HEK293 (cell line): ENCODE data around the gene SOX30.

Experiments used
- CTCF ChIA-PET: fragments of 350-600 bp; formaldehyde crosslinking; extraction: SDS; loops from one replicate; lab custom pipeline; 2021; ENCODE audit warnings: antibody characterized with exemption; lab: Yijun Ruan, JAX
- POLR2A ChIA-PET: fragments of 300-600 bp; formaldehyde crosslinking; extraction: SDS; loops from one replicate; lab custom pipeline; 2020; ENCODE audit warnings: antibody characterized with exemption, inconsistent platforms; lab: Yijun Ruan, JAX
- H3K27ac ChIP-seq: fragments of 200-500 bp; sonication (Bioruptor generic); 2 replicates; pipeline ENCODE4 v1.5.1; 2014; ENCODE audit warnings: low read depth, low read length, control low read depth, inconsistent platforms; ENCODE audit errors: extremely low read depth
- H3K36me3 ChIP-seq, 2 experiments: fragments of 200-500 bp in 1 of 2; sonication (Bioruptor generic) in 1 of 2; 1 replicate in 1 of 2; 2 replicates in 1 of 2; pipeline ENCODE4 v1.5.1; 2014 to 2017; ENCODE audit warnings: inconsistent platforms in 2 of 2, low read length in 2 of 2; ENCODE audit not compliant: control insufficient read depth in 2 of 2, insufficient read depth in 1 of 2
- H3K4me1 ChIP-seq: fragments of 200-500 bp; sonication (Bioruptor generic); 2 replicates; pipeline ENCODE4 v1.5.1; 2014; ENCODE audit warnings: mild to moderate bottlenecking, low read length, inconsistent platforms; ENCODE audit not compliant: control insufficient read depth, insufficient read depth
- H3K4me3 ChIP-seq: 2 replicates; pipeline ENCODE4 v1.5.1; 2011; ENCODE audit warnings: low read depth, mild to moderate bottlenecking, control low read depth, low read length, moderate library complexity
- H3K9me3 ChIP-seq: fragments of 200-500 bp; sonication (Bioruptor generic); 2 replicates; pipeline ENCODE4 v1.5.1; 2014; ENCODE audit warnings: low read depth, low read length, inconsistent platforms; ENCODE audit not compliant: control insufficient read depth, insufficient read depth
- HOXA7 ChIP-seq: sonication (generic); formaldehyde crosslinking; IDR thresholded peaks from 2 replicates; pipeline ENCODE4 v1.8.1; 2022; ENCODE audit warnings: missing genetic modification reagents, borderline replicate concordance
- MEIS1 ChIP-seq: sonication (generic); formaldehyde crosslinking; IDR thresholded peaks from 2 replicates; pipeline ENCODE4 v1.8.1; 2022; ENCODE audit warnings: missing genetic modification reagents, mild to moderate bottlenecking, borderline replicate concordance
- OVOL3 ChIP-seq: fragments of 450-650 bp; formaldehyde crosslinking; IDR thresholded peaks from 2 replicates; pipeline ENCODE4 v1.5.1; 2016; ENCODE audit warnings: missing biosample characterization, missing genetic modification characterization
- RBAK ChIP-seq: fragments of 450-650 bp; formaldehyde crosslinking; IDR thresholded peaks from 2 replicates; pipeline ENCODE4 v1.5.1; 2016; ENCODE audit warnings: missing biosample characterization, missing genetic modification characterization
- SP2 ChIP-seq: fragments of 450-650 bp; formaldehyde crosslinking; IDR thresholded peaks from 2 replicates; pipeline ENCODE4 v1.5.1; 2016; ENCODE audit warnings: missing biosample characterization, missing genetic modification characterization
- TRIM28 ChIP-seq: IDR thresholded peaks from 2 replicates; pipeline ENCODE4 v1.6.1; 2011; ENCODE audit warnings: low read length, control low read depth, borderline replicate concordance
- ZBTB21 ChIP-seq: fragments of 450-650 bp; formaldehyde crosslinking; IDR thresholded peaks from 2 replicates; pipeline ENCODE4 v1.5.1; 2017; ENCODE audit warnings: missing biosample characterization, missing genetic modification characterization
- ZNF169 ChIP-seq: fragments of 450-650 bp; formaldehyde crosslinking; IDR thresholded peaks from 2 replicates; pipeline ENCODE4 v1.5.1; 2016; ENCODE audit warnings: missing biosample characterization, missing genetic modification characterization
- ZNF529 ChIP-seq: fragments of 450-650 bp; formaldehyde crosslinking; IDR thresholded peaks from 2 replicates; pipeline ENCODE4 v1.5.1; 2017; ENCODE audit warnings: missing genetic modification characterization, missing biosample characterization; ENCODE audit not compliant: insufficient replicate concordance
- ZNF561 ChIP-seq: fragments of 450-650 bp; IDR thresholded peaks from 2 replicates; pipeline ENCODE4 v1.5.1; 2018; ENCODE audit warnings: missing biosample characterization, missing genetic modification characterization, borderline replicate concordance
- ZNF571 ChIP-seq: fragments of 450-650 bp; formaldehyde crosslinking; IDR thresholded peaks from 2 replicates; pipeline ENCODE4 v1.5.0; 2017; ENCODE audit warnings: missing biosample characterization, missing genetic modification characterization
- ZNF596 ChIP-seq: fragments of 450-650 bp; IDR thresholded peaks from 2 replicates; pipeline ENCODE4 v1.5.0; 2018; ENCODE audit warnings: missing biosample characterization, mild to moderate bottlenecking, missing genetic modification characterization, moderate library complexity
- ZNF654 ChIP-seq: fragments of 450-650 bp; formaldehyde crosslinking; IDR thresholded peaks from 2 replicates; pipeline ENCODE4 v1.5.1; 2016; ENCODE audit warnings: low read depth, missing biosample characterization, missing genetic modification characterization
- ZNF707 ChIP-seq: fragments of 450-650 bp; formaldehyde crosslinking; IDR thresholded peaks from 2 replicates; pipeline ENCODE4 v1.5.1; 2016; ENCODE audit warnings: missing biosample characterization, missing genetic modification characterization
- ZSCAN16 ChIP-seq: fragments of 450-650 bp; formaldehyde crosslinking; IDR thresholded peaks from 2 replicates; pipeline ENCODE4 v1.5.1; 2016; ENCODE audit warnings: missing biosample characterization, missing genetic modification characterization
- ZXDB ChIP-seq: fragments of 450-650 bp; formaldehyde crosslinking; IDR thresholded peaks from 2 replicates; pipeline ENCODE4 v1.5.1; 2016; ENCODE audit warnings: missing biosample characterization, missing genetic modification characterization
- TF ChIP-seq, protein P1 (sequence below): fragments of 450-650 bp; formaldehyde crosslinking; IDR thresholded peaks from 2 replicates; pipeline ENCODE4 v1.5.1; 2016; ENCODE audit warnings: missing biosample characterization, missing genetic modification characterization
- TF ChIP-seq, protein P2 (sequence below): fragments of 450-650 bp; formaldehyde crosslinking; IDR thresholded peaks from 2 replicates; pipeline ENCODE4 v1.5.1; 2017; ENCODE audit warnings: missing biosample characterization, missing genetic modification characterization
- TF ChIP-seq, protein P3 (sequence below): fragments of 450-650 bp; formaldehyde crosslinking; IDR thresholded peaks from 2 replicates; pipeline ENCODE4 v1.5.1; 2016; ENCODE audit warnings: missing biosample characterization, missing genetic modification characterization
- TF ChIP-seq, protein P4 (sequence below): fragments of 450-650 bp; formaldehyde crosslinking; IDR thresholded peaks from 2 replicates; pipeline ENCODE4 v1.5.1; 2016; ENCODE audit warnings: missing biosample characterization, missing genetic modification characterization
- TF ChIP-seq, protein P5 (sequence below): fragments of 450-650 bp; formaldehyde crosslinking; IDR thresholded peaks from 2 replicates; pipeline ENCODE4 v1.5.1; 2016; ENCODE audit warnings: missing biosample characterization, missing genetic modification characterization, low read depth
- TF ChIP-seq, protein P6 (sequence below): fragments of 450-650 bp; formaldehyde crosslinking; IDR thresholded peaks from 2 replicates; pipeline ENCODE4 v1.5.1; 2016; ENCODE audit warnings: missing biosample characterization, missing genetic modification characterization

The SOX30 gene

DNA sequence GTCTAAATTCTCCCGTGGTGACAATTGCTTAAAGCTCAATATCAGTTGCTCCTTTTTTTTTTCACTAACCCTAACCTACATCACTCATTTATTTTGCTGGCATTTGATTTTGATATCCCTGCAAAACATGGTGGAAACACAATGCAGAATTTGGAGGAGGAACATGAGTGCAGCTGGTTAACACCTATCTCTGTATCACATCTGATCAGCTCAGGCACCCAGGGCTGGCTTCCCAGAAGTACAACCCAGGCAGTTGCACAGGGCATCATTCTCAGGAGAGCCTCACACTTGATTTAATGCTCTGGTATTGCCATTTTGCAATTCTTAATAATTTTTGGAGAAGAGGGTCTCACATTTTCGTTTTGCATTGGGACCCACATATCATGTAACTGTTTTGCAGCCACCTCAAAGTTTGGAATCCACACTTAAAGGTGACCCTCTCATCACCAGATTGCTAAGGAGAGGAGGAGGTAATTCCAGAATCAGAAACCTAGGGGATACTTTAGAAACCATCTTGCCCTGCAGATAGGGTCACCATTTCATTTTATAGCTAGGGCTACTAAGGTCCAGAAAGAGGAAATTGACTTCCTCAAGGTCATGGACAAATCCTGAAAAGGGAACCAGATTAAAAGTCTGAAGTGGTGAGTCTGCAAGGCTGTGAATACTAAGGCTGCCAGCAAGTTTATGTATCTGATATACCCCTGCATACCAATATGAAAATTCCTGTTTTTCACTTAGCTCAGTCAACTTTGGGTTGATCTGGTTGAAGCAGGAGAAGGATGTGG, 57.4 kb downstream of the SOX30 start (continued):
- TF ChIP-seq, protein P1, sequence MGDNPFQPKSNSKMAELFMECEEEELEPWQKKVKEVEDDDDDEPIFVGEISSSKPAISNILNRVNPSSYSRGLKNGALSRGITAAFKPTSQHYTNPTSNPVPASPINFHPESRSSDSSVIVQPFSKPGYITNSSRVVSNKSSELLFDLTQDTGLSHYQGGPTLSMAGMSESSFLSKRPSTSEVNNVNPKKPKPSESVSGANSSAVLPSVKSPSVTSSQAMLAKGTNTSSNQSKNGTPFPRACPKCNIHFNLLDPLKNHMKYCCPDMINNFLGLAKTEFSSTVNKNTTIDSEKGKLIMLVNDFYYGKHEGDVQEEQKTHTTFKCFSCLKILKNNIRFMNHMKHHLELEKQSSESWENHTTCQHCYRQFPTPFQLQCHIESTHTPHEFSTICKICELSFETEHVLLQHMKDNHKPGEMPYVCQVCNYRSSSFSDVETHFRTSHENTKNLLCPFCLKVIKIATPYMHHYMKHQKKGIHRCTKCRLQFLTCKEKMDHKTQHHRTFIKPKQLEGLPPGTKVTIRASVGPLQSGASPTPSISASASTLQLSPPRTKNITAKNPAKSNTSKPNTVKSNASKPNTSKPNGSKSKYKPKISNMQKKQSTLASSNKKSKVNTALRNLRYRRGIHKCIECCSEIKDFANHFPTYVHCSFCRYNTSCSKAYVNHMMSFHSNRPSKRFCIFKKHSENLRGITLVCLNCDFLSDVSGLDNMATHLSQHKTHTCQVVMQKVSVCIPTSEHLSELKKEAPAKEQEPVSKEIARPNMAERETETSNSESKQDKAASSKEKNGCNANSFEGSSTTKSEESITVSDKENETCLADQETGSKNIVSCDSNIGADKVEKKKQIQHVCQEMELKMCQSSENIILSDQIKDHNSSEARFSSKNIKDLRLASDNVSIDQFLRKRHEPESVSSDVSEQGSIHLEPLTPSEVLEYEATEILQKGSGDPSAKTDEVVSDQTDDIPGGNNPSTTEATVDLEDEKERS (tag by site-specific recombination): no peak
- TF ChIP-seq, protein P2, sequence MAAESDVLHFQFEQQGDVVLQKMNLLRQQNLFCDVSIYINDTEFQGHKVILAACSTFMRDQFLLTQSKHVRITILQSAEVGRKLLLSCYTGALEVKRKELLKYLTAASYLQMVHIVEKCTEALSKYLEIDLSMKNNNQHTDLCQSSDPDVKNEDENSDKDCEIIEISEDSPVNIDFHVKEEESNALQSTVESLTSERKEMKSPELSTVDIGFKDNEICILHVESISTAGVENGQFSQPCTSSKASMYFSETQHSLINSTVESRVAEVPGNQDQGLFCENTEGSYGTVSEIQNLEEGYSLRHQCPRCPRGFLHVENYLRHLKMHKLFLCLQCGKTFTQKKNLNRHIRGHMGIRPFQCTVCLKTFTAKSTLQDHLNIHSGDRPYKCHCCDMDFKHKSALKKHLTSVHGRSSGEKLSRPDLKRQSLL (tag by site-specific recombination): no peak
- TF ChIP-seq TRIM28 (no peak), ZNF571 (tag by site-specific recombination) (no peak), ZNF529 (tag by site-specific recombination) (no peak), HOXA7 (no peak)

DNA sequence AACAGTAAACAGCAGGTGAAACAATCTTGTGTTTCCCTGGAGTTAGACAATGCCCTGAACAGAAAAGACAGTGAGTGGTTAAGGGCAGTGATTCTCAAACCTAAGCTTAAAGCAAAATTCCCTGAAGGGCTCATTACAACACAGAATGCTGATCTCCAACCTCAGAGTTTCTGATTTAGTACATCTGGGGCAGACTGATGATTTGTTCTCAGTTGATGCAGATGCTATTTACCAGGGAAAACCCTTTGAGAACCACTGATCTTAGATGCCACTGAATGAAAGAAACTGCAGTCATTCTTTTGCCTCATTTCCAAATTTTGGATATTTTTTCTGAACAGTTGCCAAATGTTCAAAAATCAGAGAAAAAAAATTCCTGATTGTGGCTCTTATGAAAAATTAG, 58.0 kb downstream of the SOX30 start:
- H3K4me1 ChIP-seq: no peaks in the 10 kb centered on the region
- ChIA-PET POLR2A (no interaction called here), CTCF (interaction anchor here (0.6 kb wide), 1 partner anchor 122 kb away, joined by 3 read pairs; no protein-coding TSS in a partner anchor)
- H3K27ac ChIP-seq: no peak overlapping the region
- no peak for TF ChIP-seq OVOL3 (tag by site-specific recombination)
- TF ChIP-seq ZBTB21 (tag by site-specific recombination): no peak
- TF ChIP-seq ZNF707 (tag by site-specific recombination): no peak
- H3K36me3 ChIP-seq: no peaks in the 10 kb centered on the region
- no peaks in the 10 kb centered on the region for H3K9me3 ChIP-seq
- H3K4me3 ChIP-seq: no peak overlapping the region

DNA sequence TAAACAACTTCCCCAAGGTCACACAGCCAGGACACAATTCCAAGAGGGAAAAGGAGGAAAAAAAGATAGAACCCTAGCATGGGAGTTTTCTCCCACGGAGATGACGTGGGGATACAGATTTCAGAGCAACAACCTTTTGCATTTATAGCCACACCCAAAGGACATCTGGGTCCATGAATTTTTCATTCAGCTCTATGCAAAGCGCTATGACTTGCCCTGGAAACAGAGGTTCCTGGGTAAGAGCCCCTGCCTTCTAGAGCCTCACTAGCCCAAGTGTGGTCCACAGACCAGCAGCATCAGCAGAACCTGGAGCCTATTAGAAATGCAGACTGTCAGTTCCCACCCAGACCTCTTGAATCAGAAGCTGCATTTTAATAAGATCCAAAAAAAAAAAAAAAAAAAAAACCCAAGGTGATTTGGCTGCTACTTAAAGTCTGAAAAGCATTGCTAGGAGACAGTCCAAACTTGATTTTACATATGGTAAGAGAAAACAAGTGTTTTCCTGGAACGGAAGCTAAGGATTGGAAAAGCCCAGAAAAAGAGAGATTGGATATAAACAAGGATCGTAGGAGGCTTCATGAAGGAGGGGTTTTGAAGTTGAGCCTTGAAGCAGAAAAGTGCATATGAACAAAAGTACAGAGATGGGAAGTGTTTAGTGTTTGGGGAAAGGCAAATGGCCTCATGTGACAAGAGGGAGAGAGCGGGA, 59.0 kb downstream of the SOX30 start:
- no peaks in the 10 kb centered on the region for H3K9me3 ChIP-seq
- H3K27ac ChIP-seq: no peak overlapping the region
- no peaks in the 10 kb centered on the region for H3K36me3 ChIP-seq
- H3K4me3 ChIP-seq: no peak overlapping the region
- ChIA-PET POLR2A (interaction anchor here (0.6 kb wide), 1 partner anchor 16 kb away, joined by 3 read pairs; no protein-coding TSS in a partner anchor), CTCF (no interaction called here)
- H3K4me1 ChIP-seq: no peaks in the 10 kb centered on the region
- TF ChIP-seq ZNF596 (tag by site-specific recombination): no peak
- TF ChIP-seq, protein P3, sequence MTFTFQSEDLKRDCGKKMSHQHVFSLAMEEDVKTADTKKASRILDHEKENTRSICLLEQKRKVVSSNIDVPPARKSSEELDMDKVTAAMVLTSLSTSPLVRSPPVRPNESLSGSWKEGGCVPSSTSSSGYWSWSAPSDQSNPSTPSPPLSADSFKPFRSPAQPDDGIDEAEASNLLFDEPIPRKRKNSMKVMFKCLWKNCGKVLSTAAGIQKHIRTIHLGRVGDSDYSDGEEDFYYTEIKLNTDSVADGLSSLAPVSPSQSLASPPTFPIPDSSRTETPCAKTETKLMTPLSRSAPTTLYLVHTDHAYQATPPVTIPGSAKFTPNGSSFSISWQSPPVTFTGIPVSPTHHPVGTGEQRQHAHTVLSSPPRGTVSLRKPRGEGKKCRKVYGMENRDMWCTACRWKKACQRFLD (tag by site-specific recombination): no peak
- TF ChIP-seq ZSCAN16 (tag by site-specific recombination): no peak
- no peak for TF ChIP-seq MEIS1 (CRISPR knock-in tag)
- no peak for TF ChIP-seq ZNF654 (tag by site-specific recombination)
- TF ChIP-seq, protein P4, sequence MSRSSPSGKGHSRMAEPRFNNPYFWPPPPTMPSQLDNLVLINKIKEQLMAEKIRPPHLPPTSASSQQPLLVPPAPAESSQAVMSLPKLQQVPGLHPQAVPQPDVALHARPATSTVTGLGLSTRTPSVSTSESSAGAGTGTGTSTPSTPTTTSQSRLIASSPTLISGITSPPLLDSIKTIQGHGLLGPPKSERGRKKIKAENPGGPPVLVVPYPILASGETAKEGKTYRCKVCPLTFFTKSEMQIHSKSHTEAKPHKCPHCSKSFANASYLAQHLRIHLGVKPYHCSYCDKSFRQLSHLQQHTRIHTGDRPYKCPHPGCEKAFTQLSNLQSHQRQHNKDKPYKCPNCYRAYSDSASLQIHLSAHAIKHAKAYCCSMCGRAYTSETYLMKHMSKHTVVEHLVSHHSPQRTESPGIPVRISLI (tag by site-specific recombination): no peak
- no peak for TF ChIP-seq RBAK (tag by site-specific recombination)
- TF ChIP-seq, protein P5, sequence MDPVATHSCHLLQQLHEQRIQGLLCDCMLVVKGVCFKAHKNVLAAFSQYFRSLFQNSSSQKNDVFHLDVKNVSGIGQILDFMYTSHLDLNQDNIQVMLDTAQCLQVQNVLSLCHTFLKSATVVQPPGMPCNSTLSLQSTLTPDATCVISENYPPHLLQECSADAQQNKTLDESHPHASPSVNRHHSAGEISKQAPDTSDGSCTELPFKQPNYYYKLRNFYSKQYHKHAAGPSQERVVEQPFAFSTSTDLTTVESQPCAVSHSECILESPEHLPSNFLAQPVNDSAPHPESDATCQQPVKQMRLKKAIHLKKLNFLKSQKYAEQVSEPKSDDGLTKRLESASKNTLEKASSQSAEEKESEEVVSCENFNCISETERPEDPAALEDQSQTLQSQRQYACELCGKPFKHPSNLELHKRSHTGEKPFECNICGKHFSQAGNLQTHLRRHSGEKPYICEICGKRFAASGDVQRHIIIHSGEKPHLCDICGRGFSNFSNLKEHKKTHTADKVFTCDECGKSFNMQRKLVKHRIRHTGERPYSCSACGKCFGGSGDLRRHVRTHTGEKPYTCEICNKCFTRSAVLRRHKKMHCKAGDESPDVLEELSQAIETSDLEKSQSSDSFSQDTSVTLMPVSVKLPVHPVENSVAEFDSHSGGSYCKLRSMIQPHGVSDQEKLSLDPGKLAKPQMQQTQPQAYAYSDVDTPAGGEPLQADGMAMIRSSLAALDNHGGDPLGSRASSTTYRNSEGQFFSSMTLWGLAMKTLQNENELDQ (tag by site-specific recombination): no peak
- no peak for TF ChIP-seq SP2 (tag by site-specific recombination)
- TF ChIP-seq ZNF561 (tag by site-specific recombination): no peak
- no peak for TF ChIP-seq ZNF169 (tag by site-specific recombination)
- no peak for TF ChIP-seq ZXDB (tag by site-specific recombination)
- TF ChIP-seq, protein P6, sequence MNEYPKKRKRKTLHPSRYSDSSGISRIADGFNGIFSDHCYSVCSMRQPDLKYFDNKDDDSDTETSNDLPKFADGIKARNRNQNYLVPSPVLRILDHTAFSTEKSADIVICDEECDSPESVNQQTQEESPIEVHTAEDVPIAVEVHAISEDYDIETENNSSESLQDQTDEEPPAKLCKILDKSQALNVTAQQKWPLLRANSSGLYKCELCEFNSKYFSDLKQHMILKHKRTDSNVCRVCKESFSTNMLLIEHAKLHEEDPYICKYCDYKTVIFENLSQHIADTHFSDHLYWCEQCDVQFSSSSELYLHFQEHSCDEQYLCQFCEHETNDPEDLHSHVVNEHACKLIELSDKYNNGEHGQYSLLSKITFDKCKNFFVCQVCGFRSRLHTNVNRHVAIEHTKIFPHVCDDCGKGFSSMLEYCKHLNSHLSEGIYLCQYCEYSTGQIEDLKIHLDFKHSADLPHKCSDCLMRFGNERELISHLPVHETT: no peak
